ENCODE data around the gene NT5M. TPM values are rescaled to one million over a fixed set of nuclear protein-coding genes. Genes with fewer than 3 reads are reported as not detected.

The NT5M gene
- total RNA-seq, 1 donor from 2014 or later, result 0.94 TPM

GRCh38 chr17:17343160-17343735 is 40.1 kb downstream of the NT5M start:
- DNase-seq (ENCODE audit: low read depth), result no peak

GRCh38 chr17:17343896-17344506 is 40.8 kb downstream of the NT5M start:
- no peak for DNase-seq (ENCODE audit: low read depth)

GRCh38 chr17:17344507-17345293 is 41.5 kb downstream of the NT5M start:
- no peak for DNase-seq (ENCODE audit: low read depth)

GRCh38 chr17:17345294-17345597 is 42.1 kb downstream of the NT5M start:
- DNase-seq (ENCODE audit: low read depth), result no peak

- DNase-seq (ENCODE audit: low read depth), result no peak
Measured at GRCh38 chr17:17345686-17346427, 42.7 kb downstream of the NT5M start.

- DNase-seq (ENCODE audit: low read depth), result no peak
Measured at GRCh38 chr17:17346428-17347233, 43.5 kb downstream of the NT5M start.

GRCh38 chr17:17347234-17347955 is 44.2 kb downstream of the NT5M start:
- DNase-seq (ENCODE audit: low read depth), result no peak

GRCh38 chr17:17347956-17348871 is 45.0 kb downstream of the NT5M start:
- no peak for DNase-seq (ENCODE audit: low read depth)

GRCh38 chr17:17348872-17349723 is 45.9 kb downstream of the NT5M start:
- DNase-seq (ENCODE audit: low read depth), result no peak

- DNase-seq (ENCODE audit: low read depth), result no peak
Measured at GRCh38 chr17:17349724-17350106, 46.5 kb downstream of the NT5M start.

GRCh38 chr17:17350491-17351355 is 47.5 kb downstream of the NT5M start:
- DNase-seq (ENCODE audit: low read depth), result peak; percentile 34

GRCh38 chr17:17351356-17351891 is 48.3 kb downstream of the NT5M start:
- DNase-seq (ENCODE audit: low read depth), result no peak

GRCh38 chr17:17351901-17352781 is 49.0 kb downstream of the NT5M start:
- DNase-seq (ENCODE audit: low read depth), result no peak

GRCh38 chr17:17352836-17353624 is 49.9 kb downstream of the NT5M start:
- DNase-seq (ENCODE audit: low read depth), result no peak

GRCh38 chr17:17353625-17354484 is 50.7 kb downstream of the NT5M start:
- DNase-seq (ENCODE audit: low read depth), result no peak

Measured in renal cortical epithelial cell (primary cell).